A549 (cell line): ENCODE results near the gene GAP43. TPM values are rescaled to one million over a fixed set of nuclear protein-coding genes. Genes with fewer than 3 reads are reported as not detected.

Source experiments
- ATAC-seq, 2 experiments: fragments of 200-7000 bp in 1 of 2; fragments of >200 bp in 1 of 2; cut with Nextera tagmentation in 1 of 2; cut with Tn5 transposase in 1 of 2; 3 replicates each; pipeline versions ENCODE4 v1.8.0 to v1.9.1; 2018 to 2020; ENCODE audit warnings: mild to moderate bottlenecking in 1 of 2, moderate library complexity in 1 of 2
- CTCF ChIA-PET: fragments of 300-600 bp; sonication (Branson Sonifier 250); formaldehyde crosslinking; extraction: SDS; loops from one replicate; lab custom pipeline; 2021; ENCODE audit warnings: antibody characterized with exemption, inconsistent platforms; lab: Yijun Ruan, JAX
- POLR2A ChIA-PET: fragments of 350-600 bp; formaldehyde crosslinking; extraction: SDS; loops from one replicate; lab custom pipeline; 2021; ENCODE audit warnings: antibody characterized with exemption, inconsistent platforms; lab: Yijun Ruan, JAX
- DNase-seq, 2 experiments: peaks; one replicate each; pipeline versions ENCODE4 v3.0.0 to v3.0.0-alpha.2; 2011 to 2016; ENCODE audit warnings: low read depth in 1 of 2, low spot score in 1 of 2
- FAIRE-seq: peaks from 2 replicates; lab custom pipeline; 2011; peaks lifted over from hg19 to GRCh38; lab: Jason Lieb, UNC
- H3K27ac ChIP-seq, 2 experiments: fragments of >200 bp; sonication (Bioruptor Twin); formaldehyde crosslinking; 3 replicates each; pipeline ENCODE4 v1.5.1; 2016 to 2017
- H3K4me1 ChIP-seq: fragments of >200 bp; sonication (Bioruptor Twin); formaldehyde crosslinking; 3 replicates; pipeline ENCODE4 v1.6.1; 2016
- H3K4me2 ChIP-seq: fragments of >200 bp; sonication (Bioruptor Twin); formaldehyde crosslinking; 3 replicates; pipeline ENCODE4 v1.6.1; 2016
- H3K4me3 ChIP-seq: fragments of >200 bp; sonication (Bioruptor Twin); formaldehyde crosslinking; 3 replicates; pipeline ENCODE4 v1.5.1; 2016
- H3K9me3 ChIP-seq: fragments of >200 bp; sonication (Bioruptor Twin); formaldehyde crosslinking; 3 replicates; pipeline ENCODE4 v1.6.1; 2016
- ATOH8 ChIP-seq: fragments of 250-450 bp; sonication (Bioruptor Pico); IDR thresholded peaks from 2 replicates; pipeline ENCODE4 v1.5.0; 2020; ENCODE audit warnings: low read depth, mild to moderate bottlenecking, moderate library complexity
- BCL3 ChIP-seq: fragments of >200 bp; sonication (Bioruptor Twin); formaldehyde crosslinking; IDR thresholded peaks from 3 replicates; pipeline ENCODE4 v1.6.1; 2016
- CBX2 ChIP-seq: fragments of 200-600 bp; sonication (generic); IDR thresholded peaks from 2 replicates; pipeline ENCODE4 v1.6.1; 2016; ENCODE audit warnings: low read depth, mild to moderate bottlenecking, borderline replicate concordance
- ELK1 ChIP-seq: fragments of 150-350 bp; IDR thresholded peaks from 2 replicates; pipeline ENCODE4 v1.6.1; 2014; ENCODE audit warnings: low read depth, mild to moderate bottlenecking, low read length
- EP300 ChIP-seq, 2 experiments: fragments of >200 bp; sonication (Bioruptor Twin); formaldehyde crosslinking; IDR thresholded peaks; 2 replicates in 1 of 2; 3 replicates in 1 of 2; pipeline ENCODE4 v1.6.1; 2016 to 2017
- FOSB ChIP-seq: fragments of 250-450 bp; sonication (Bioruptor Pico); IDR thresholded peaks from 2 replicates; pipeline ENCODE4 v1.5.0; 2020; ENCODE audit warnings: mild to moderate bottlenecking, moderate library complexity
- FOXS1 ChIP-seq: fragments of 250-450 bp; sonication (Bioruptor Pico); IDR thresholded peaks from 2 replicates; pipeline ENCODE4 v1.5.0; 2020; ENCODE audit warnings: mild to moderate bottlenecking, moderate library complexity
- GATA3 ChIP-seq: IDR thresholded peaks from 2 replicates; pipeline ENCODE4 v1.6.1; 2012; ENCODE audit warnings: borderline replicate concordance
- HES2 ChIP-seq: fragments of >200 bp; sonication (Bioruptor Twin); formaldehyde crosslinking; IDR thresholded peaks from 2 replicates; pipeline ENCODE4 v1.6.1; 2016
- HEYL ChIP-seq: fragments of 250-450 bp; sonication (Bioruptor Pico); IDR thresholded peaks from 2 replicates; pipeline ENCODE4 v1.8.0; 2021; ENCODE audit warnings: mild to moderate bottlenecking, moderate library complexity
- HOXB13 ChIP-seq: fragments of 250-450 bp; sonication (Bioruptor Pico); IDR thresholded peaks from 2 replicates; pipeline ENCODE4 v1.5.0; 2020; ENCODE audit warnings: low read depth, mild to moderate bottlenecking, moderate library complexity
- JUNB ChIP-seq: fragments of >200 bp; sonication (Bioruptor Twin); formaldehyde crosslinking; IDR thresholded peaks from 2 replicates; pipeline ENCODE4 v1.6.1; 2016
- KDM5A ChIP-seq: fragments of 200-600 bp; sonication (generic); IDR thresholded peaks from 2 replicates; pipeline ENCODE4 v1.6.1; 2016; ENCODE audit warnings: antibody characterized with exemption, mild to moderate bottlenecking
- MYC ChIP-seq: IDR thresholded peaks from 2 replicates; pipeline ENCODE4 v1.6.1; 2012; ENCODE audit warnings: mild to moderate bottlenecking, inconsistent platforms, low read length, improper control_type of control experiment, borderline replicate concordance
- PBX3 ChIP-seq: IDR thresholded peaks from 2 replicates; pipeline ENCODE4 v1.6.1; 2012
- RARB ChIP-seq: fragments of 250-450 bp; sonication (Bioruptor Pico); IDR thresholded peaks from 2 replicates; pipeline ENCODE4 v1.8.0; 2021; ENCODE audit warnings: mild to moderate bottlenecking, moderate library complexity
- REST ChIP-seq: fragments of 200-600 bp; sonication (generic); IDR thresholded peaks from 2 replicates; pipeline ENCODE4 v1.6.1; 2016; ENCODE audit warnings: antibody characterized with exemption, mild to moderate bottlenecking, moderate library complexity
- ZNF302 ChIP-seq: fragments of 250-450 bp; sonication (Bioruptor Pico); IDR thresholded peaks from 2 replicates; pipeline ENCODE4 v1.9.0; 2021; ENCODE audit warnings: inconsistent platforms, mild to moderate bottlenecking, moderate library complexity
- WGBS: methylation state at CpG from one replicate; pipeline ENCODE4 v1.1.6; 2017; ENCODE audit errors: missing lambda C conversion rate; 5-methylcytosine and 5-hydroxymethylcytosine counted together
- polyA plus RNA-seq, 4 experiments: library from polyadenylated mRNA; depleted of rRNA in 3 of 4; stranded (reverse); fragments of >200 nt; fragmentation: RNase III in 1 of 4; extraction: RNeasy Plus Mini Kit Qiagen cat#74134 plus additional on column Dnase treatment in 1 of 4; gene quantifications; 2 replicates in 3 of 4; 3 replicates in 1 of 4; pipeline ENCODE4 v1.2.3, GENCODE V29; 2011 to 2017
- TF ChIP-seq, protein P1 (sequence below): IDR thresholded peaks from 2 replicates; pipeline ENCODE4 v1.6.1; 2012; ENCODE audit warnings: low read depth, borderline replicate concordance

The GAP43 gene
- polyA plus RNA-seq, 2 of the 4 experiments (the other 2 are of a cell fraction) = not detected

DNA sequence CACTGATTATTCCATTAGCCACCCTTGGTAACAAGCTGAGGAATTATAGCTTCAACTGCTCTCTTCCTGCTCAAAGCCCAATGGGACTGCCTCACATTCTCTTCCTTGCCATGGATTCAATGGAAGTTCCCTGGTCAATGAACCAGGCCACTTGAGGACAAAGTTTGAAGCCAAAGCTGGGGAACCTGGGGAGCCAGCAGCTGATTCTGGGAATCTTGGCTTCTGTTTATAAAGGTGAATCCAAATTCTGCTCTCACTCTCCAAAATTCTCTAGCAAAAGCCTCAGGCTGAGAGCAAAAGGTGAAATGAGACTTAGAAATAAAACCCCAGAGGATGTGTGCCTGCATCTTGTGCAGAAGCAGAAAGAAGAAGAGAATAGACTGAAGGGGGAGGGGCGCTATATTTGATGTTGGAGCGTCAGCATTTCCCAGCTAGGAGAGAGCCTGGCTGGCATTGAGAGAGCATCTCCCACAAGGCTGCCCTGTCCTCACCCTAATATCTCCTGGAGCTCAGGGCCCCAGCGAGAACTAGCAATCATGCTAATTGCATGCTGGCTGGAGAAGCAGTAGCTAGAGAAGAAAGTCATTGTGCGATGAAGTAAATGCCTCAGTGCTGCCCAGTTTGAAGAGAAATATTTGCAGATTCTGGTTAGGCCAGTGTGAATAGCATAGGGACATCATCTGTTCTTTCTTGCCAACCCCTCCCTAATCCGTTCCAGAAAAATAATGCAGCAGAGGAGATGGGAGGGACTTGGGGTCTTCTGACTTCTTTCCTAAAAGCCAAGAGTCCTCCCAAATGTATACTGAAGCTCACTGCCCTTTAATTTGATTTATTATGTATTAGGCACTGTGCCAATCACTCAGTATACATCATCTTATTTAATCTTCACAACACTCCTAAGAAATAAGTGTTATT is 34.9 kb upstream of the GAP43 start (continued):
- TF ChIP-seq REST = no peak
- TF ChIP-seq, all 56 proteins: peak for 0

GRCh38 chr3:115590873-115591272 is 32.4 kb upstream of the GAP43 start:
- no peak for TF ChIP-seq RARB (CRISPR knock-in tag)
- TF ChIP-seq JUNB = no peak
- no peak for TF ChIP-seq ELK1
- TF ChIP-seq HEYL (CRISPR knock-in tag) = no peak
- no peak for TF ChIP-seq ZNF302 (CRISPR knock-in tag)
- no peak for TF ChIP-seq PBX3
- TF ChIP-seq FOXS1 = no peak
- no peak for TF ChIP-seq FOSB (CRISPR knock-in tag)
- TF ChIP-seq EP300 (IDR thresholded peaks at IDR 0.05) = no peak
- no peak for TF ChIP-seq KDM5A
- no peak for TF ChIP-seq MYC
- no peaks in the 10 kb centered on the region for H3K9me3 ChIP-seq
- 14% methylated on average over 3 of the region's 3 CpGs for WGBS
- DNase-seq (no peak), ATAC-seq (no peak), FAIRE-seq (no peak)
- CTCF ChIA-PET = interaction anchor here (1.8 kb wide), 1 partner anchor 9 kb away, joined by 4 read pairs; no protein-coding TSS in a partner anchor
- no peak overlapping the region for H3K4me2 ChIP-seq
- H3K4me3 ChIP-seq = no peak overlapping the region
- POLR2A ChIA-PET = no interaction called here
- H3K27ac ChIP-seq = no peak overlapping the region
- no peaks in the 10 kb centered on the region for H3K4me1 ChIP-seq

- H3K4me2 ChIP-seq = no peak overlapping the region
- DNase-seq (no peak), FAIRE-seq (no peak), ATAC-seq (no peak)
- no peak overlapping the region for H3K27ac ChIP-seq
- no peaks in the 10 kb centered on the region for H3K9me3 ChIP-seq
- ChIA-PET CTCF (interaction anchor here (1.3 kb wide), 1 partner anchor 15 kb away, joined by 3 read pairs; no protein-coding TSS in a partner anchor), POLR2A (no interaction called here)
- no peaks in the 10 kb centered on the region for H3K4me1 ChIP-seq
- 64% methylated on average over 2 of the region's 2 CpGs for WGBS
- no peak overlapping the region for H3K4me3 ChIP-seq
- TF ChIP-seq ATOH8 (CRISPR knock-in tag) = no peak
- no peak for TF ChIP-seq HOXB13 (CRISPR knock-in tag)
- TF ChIP-seq FOXS1 = no peak
- no peak for TF ChIP-seq CBX2
- no peak for TF ChIP-seq BCL3
- no peak for TF ChIP-seq HES2
- no peak for TF ChIP-seq GATA3
- TF ChIP-seq, protein P1, sequence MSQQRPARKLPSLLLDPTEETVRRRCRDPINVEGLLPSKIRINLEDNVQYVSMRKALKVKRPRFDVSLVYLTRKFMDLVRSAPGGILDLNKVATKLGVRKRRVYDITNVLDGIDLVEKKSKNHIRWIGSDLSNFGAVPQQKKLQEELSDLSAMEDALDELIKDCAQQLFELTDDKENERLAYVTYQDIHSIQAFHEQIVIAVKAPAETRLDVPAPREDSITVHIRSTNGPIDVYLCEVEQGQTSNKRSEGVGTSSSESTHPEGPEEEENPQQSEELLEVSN = no peak
Observed at GRCh38 chr3:115595611-115596275, 27.6 kb upstream of the GAP43 start.
